SKM-1 treated with dmso at 0.1 percent for 144 hours (cell line): ENCODE data around the gene ZNF683.
A peak's percentile ranks its signal among the peaks of the same experiment; 100 is the strongest.

Experiments
- DNase-seq: peaks from one replicate; lab custom pipeline; 2025; ENCODE audit not compliant: unreplicated experiment; lab: John Stamatoyannopoulos, UW

ZNF683 gene

DNA sequence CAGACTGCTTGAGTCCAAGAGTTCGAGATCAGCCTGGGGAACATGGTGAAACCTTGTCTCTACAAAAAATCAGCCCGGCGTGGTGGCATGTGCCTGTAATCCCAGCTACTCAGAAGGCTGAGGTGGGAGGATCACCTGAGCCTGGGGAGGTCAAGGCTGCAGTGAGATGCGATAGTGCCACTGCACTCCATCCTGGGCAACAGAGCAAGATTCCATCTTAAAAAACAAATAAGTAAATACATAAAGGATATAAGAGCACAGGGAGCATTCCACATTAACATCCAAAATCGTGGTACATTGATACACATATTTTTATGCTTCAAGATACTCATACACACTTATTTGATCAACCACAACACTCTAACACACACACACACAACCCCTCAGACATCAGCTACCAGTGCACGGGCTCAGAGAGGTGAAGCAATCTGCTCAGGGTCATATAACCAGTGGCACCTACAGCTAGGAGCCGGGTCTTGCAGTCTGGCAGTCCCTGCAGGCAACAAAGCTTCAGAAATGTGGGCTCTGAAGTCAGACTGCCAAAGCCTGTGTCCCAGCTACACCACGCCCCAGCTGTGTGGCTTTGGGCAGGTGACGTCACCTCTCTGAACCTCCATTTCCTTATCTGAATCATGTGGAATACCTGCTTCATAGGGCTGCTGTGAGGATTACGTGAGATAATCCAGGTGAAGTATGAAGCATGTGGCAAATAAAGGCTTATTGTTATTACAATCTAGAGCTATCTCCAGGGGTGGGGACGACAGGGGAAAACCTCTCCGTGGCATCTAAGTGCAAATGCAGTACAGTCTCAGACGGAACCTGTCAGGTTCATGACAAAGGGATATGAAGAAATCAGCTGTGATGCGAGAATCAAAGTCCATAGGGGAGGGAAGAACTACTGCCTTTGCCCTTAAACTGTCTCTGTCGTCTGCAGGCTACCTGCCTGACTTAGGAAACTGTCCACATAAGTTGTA lies 13.9 kb downstream of the ZNF683 start:
- no peak for DNase-seq

DNA sequence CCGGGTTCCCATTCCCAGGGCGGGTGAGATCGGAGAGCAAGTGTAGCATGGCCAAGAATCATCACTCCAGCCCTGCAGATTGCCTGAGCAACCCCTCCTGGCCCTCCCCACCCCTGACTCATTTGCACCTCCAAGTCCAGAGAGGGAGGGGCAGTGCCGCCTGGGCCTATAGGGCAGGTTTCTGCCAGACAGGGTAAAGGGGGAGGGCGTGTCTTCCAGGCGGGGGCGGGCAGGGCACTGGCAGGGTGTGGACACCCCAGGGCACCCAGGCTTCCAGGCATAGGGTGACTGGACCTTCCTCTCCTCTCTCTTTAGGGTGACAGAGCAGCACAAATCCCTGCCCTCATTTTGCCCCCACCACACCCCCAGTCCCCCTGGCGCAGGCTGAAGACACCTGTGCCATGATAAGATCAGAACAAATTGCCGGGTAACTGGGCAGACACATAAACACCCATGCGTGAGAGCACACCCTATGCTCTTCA lies 15.4 kb downstream of the ZNF683 start:
- no peak for DNase-seq

DNA sequence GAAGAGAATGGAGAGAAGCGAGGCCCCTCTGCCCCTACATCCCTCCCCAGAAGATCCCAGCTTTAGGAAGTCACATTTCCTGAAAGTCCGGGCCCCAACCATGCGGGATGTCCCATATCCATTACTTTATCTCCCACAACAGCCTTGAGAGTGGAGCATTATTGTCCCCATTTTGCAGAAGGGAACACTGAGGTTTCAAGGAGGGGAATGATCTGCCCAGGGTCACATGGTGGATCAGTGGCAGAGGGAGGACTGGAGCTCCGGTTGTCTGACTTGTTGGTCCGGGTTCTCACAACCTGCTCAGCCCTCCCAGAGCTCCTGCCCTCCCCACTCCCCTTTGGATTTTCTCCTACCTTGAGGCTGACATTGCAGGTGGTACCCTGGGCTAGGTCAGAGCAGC lies 16.4 kb downstream of the ZNF683 start:
- no peak for DNase-seq

DNA sequence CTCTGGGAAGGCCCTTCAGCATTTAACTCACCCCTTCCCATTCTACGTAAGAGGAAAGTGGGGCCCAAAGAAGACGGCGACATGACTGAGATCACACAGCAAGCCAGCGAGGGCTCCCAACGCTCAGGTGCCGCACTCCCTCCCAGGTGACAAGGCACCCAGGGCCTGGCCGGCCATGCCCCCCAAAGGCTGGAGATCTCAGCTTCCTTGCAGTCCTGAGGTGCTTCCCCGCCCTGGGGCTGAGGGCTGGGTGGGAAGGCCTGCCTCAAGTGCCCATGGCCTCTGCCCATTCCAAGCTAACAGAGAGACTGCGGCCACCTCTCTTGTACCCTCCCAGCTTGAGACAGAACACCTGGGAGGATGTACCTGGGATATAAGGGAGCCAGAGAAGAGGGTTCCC lies 17.6 kb downstream of the ZNF683 start:
- no peak for DNase-seq

DNA sequence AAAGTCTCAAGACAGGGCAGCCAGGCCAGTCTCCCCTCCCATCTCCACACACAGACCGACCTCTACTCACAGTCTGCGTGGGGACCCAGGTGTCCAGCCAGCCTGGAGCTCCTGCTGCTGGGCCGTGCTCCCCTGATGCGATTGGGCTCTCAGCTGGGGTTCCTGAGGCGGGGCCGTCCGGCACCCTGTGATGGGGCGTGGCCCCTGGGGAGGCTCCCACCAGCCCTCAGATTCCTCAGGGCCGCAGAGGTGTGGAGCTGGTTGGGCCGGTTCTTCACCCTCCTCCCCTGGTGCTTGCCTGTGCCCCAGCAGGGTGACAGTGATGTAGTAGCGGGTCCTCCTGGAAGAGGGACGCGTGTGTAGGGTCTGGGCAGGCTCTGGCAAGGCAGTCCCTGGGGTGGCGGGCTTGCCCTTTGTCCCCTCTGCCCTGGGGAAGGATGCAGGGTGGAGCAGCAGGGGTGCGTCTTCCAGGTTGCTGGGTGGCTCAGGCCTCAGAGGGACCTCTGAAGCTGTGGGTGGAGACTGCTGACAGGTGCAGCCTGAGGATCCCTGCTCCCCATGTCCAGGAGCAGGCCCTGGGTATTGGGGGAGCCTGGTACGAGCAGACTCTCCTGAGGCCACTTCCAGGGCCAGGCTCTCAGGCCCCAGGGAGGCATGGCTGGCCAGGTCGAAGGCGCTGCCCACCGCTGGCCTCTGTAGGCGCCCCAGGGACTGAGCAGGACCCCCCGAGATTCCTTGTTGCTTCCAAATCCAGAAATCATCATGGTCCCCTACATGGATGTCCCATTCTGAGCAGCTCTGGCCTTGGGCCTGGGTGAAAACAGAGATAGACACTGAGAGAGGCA lies 18.4 kb downstream of the ZNF683 start, which contains the start of gene CRYBG2:
Gene CRYBG2 (minus strand): TSS at position 155 of the 845 bp plus-strand sequence. CDS start 7,473 bp downstream, outside the sequence.
- no peak for DNase-seq

DNA sequence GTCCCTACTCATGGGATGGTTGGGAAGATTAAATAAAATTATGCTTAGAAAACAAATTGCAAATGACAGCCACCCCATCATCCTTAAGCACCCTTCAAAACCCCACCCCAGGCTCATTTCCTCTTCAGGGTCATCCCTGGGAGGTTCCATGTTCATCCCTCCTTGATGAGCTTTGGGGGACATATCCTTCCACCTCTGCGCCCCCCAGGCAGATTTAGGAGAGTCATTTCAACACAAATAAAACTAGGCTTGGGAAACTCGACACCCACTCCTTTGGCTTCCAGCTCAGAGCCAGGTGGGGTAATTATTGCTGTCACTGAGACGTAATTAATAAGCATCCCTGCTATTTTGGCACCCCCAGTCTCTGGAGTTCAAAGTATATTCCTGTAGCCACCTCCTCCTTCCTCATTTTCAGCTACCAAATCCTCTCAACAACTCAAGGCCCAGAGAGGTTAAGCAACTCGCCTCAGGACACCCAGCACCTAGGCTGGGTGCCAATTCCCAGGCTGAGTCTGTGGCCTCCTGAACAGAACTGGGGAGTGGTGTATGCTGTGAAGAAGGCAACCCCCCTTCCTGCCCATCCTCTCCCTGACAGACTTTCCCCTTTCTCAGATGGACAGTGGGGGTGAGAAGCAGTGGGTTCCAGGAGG lies 19.2 kb downstream of the ZNF683 start:
- DNase-seq: no peak

DNA sequence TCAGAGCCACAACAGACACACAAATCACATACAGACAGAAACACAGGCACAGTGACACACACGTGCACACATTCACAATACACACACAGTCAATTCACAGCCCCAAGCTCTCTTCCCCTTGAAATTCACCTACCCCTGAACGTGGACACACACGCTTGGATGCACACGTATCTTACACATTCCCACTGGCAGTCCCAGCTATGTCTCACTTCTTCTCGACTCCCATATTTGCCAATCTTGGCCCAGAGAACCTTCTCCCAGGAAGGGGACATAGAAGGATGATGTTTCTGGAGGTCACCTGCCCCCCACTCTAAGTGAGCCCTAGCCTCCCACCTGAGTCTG lies 20.2 kb downstream of the ZNF683 start:
- no peak for DNase-seq

DNA sequence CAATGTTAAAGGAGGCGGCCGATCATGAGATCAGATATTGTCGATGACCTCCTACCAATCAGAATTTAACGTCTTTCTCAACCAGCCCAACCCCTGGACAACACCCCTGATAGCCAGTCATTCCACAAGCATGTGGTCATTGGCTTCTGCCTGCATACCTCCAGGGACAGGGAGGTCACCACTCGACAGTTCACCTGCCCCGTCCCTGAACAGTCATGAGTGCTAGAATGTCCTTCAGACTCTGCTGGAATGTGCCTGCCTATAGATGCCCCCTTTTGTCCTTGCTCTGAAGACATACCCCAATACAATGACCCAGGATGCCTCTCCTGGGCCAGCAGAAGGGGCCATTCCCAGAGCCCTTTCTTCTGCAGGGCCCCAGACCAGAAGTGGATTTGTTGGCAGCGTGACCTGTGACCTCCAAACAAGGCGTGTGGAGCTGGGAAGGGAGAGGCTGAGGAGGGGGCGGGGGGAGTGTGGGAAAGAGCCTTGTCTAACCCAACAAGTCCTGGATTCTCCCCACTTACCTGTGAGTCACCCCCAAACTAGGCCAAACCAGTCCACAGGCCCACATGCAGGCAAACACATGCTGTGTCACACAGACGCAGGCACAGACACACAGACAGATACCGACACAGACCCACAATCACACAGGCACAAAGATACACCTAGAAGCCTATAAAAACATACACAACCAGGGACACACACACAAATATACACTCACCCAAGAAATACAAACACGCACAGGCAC lies 20.8 kb downstream of the ZNF683 start:
- no peak for DNase-seq

DNA sequence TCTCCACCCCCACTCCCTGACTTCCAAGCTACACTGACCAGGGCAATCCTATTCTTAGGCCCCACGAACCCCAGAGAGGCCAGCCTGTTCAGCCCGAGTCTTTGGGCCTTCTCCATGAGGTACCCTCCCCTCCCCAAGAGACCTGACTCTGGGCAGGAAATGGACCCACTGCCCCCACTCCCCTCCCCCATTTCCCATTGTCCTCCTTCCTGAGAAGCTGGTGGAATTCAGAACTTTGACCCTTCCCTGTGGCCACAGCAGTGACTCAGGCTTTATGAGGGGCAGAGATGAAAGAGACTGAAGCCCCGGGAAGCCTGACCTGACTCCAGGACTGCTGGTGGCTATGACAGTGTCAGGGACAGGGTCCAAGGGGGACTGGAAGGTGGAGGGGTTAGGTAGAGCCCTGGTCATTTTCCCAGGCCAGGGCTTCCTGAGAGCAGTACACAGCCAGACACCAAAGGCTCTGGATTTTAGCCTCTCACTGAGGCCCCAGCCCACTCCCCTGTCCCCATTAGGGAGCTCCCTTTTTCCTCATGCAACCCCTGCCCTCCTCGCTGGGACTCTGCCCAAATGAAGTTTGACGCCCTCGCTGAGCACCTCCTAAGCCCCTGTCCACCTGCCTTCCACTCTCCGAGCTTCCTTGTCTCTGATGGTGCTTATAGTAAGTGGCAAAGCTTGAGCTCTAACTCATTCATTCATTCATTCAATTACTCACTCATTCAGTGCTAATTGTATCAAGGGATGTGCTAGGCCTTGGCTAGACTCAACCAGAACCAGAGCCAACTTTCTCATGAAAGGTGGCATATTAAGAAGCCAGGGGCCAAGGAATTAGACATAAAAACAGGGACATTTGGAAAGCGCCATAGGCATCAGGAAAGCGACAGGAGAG lies 21.6 kb downstream of the ZNF683 start:
- DNase-seq: no peak

DNA sequence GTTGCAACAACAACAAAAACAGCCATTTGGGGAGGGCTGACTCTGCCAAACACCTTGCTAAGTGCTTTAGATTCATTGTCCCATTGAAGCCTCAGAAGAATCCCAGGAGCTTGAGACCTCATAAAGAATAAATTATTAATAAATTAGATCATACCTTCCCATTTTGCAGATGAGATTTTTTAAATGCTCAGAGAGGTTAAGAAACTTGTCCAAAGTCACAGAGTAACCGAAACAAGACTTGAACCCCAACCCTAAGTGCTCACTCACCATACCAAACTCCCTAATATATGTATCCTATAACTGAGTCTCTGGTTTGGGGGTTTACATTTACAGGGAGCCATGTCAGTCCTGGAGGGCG lies 22.2 kb downstream of the ZNF683 start:
- no peak for DNase-seq

DNA sequence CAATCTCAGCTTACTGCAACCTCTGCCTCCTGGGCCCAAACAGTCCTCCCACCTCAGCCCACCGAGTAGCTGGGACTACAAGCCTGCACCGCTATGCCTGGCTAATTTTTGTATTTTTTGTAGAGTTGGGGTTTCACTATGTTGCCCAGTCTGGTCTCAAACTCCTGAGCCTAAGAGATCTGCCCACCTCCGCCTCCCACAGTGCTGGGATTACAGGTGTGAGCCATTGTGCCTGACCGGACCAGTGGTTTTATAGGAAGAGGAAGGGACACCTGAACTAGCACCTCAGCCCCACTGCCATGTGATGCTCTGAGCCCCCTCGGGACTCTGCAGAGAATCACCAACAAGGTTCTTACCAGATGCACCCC lies 22.7 kb downstream of the ZNF683 start:
- no peak for DNase-seq

DNA sequence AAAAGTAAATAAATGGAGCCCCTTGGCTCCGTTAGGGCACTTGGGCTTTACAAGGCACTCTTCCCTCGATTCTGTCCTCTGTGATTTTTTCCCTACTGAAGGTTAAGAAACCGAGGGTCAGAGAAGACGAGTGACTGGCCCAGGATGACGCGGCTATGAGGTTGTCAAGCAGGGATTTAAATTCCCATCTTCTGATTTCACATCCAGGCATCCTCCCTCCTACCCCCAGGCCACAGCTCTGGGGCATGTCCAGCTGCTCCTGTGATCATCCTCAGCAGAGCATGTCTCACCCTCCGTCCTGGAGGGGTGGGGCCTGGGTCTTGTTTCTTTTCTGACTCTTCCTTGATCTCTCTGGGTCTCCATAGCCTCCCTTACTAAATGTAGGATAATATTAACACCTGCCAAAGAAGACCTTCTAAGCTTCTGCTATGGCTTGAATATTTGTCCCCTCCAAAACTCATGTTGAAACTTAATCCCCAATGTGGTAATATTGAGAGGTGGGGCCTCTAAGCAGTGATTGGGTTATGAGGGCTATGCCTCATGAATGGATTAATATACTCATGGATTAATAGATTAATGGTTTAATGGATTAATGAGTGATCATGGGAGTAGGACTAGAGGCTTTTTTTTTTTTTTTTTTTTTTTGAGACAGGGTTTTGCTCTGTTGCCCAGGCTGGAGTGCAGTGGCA lies 23.2 kb downstream of the ZNF683 start:
- no peak for DNase-seq

DNA sequence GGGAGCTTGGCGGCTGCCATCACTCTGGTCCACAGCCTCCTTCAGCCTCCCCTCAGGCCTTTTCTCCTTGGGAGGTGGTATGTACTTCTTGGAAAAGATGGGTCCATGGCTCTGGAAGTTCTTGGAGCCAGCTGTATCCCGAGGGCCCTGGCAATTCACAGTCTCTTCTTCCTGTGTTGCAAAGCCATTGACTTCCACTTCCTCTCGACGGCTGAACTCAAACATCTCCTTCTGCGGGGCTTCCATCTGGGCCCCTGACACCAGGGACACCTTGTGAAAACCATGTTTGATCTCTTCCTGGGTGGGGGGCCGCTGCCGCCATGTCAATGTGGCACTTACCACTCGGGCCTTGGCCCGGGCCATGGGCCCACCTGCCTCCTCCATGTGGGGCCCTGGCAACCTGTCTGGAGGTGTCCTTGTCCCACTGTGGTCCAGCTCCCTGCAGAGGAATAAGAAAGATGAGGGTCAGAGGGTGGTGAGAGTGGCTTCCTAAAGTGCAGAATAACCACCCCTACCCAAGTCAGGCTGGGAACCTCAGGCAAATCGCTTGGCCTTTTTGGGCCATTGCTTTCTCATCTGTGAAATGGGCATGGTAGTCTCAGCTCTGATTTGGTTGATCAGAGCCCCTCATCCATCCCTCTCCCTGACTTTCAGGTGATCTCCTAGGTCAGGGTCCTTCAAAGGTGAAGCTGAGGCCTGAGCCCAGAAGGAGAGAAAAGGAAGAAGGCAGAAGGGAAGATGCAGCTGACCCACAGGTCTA lies 26.1 kb downstream of the ZNF683 start:
- DNase-seq: peak; percentile 4

DNA sequence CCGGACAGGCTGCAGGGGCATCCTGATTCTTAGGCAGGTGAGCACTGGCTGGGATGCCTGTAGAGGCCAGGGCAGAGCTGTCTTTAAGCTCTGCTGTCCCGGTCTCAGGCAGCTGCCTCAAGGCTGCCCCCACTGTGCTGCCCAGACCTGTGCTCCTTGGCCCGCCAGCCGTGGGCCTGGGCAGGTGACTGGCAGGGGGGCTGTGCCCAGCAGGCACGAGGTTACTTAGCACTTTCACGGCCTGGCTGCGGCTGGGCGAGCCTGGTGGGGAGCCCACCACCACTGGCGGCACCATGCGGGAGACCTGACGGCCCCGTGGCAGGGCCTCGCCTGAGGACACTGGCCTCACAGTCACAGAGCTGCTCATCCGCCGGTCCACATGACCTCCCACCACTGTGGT lies 26.8 kb downstream of the ZNF683 start:
- DNase-seq: no peak

DNA sequence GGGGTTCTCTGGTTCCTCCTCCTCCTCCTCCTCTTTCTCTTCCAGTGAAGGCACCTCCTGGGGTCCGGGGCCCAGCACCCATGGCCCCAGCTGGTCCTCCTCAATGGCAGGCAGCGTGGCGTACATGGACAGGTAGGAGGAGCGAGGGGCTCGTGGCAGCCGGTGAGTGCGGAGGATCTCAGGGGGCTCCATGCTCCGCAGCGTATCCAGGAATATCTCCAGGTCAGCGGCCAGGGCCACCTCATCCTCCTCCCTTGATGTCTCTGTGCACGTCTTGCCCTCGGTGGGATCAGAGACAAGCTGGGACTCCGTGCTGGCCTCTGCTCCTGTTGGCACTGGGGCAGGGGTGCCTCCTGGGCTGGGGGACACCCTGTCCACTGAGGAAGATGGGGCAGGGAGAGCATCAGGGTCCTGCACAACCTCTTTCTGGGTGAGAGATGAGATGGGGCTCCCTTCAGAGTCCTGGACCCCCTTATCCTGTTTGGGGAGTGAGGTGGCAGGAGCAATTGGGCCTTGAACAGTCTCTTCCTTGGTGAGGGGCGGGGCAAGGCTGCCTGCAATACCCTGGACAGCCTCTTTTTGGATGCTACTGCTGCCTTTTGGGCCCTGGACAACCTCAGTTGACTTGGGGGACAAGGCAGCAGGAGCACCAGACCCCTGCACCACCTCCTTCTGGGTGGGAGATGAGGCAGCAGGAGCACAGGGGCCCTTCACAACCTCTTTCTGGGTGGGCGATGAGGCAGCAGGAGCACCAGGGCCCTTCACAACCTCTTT lies 28.2 kb downstream of the ZNF683 start:
- DNase-seq: no peak

DNA sequence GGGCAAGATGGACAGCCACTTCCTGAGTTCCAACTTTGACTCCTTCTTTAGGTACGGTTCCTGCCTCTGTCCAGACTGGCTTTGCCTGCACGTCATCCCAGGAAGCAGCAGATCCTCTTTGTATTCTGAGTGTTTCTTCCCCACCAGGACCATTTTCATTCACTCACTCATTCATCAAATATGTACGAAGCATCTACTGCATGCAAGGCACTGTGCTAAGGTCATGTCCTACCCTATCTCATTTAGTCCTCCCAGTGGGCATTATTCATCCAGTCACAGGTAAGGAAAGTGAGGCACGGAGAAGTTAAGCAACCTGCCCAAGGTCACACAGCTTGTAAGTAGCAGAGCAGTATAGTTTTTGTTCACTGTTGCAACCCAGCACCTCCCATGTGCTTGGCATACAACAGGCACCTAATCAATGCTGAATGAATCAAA lies 32.5 kb downstream of the ZNF683 start:
- DNase-seq: no peak

DNA sequence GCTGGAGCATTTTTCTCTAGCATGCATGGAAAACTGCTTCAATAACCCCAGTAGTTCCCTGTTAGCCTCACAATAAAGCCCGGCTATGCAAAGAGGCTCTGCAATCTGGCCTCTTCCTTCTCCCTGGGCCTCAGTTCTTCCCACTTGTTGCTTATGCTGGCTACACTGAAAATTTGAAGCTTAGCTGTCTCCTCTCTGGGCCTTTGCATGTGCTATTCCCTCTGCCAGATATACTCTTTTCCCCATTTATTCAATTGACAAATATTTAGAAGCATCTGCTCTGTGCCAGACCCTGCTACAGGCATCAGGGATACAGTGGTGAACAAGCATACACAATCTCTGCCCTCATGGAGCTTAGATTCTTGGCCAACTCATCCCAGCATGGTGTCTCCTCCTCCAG lies 33.9 kb downstream of the ZNF683 start:
- no peak for DNase-seq

DNA sequence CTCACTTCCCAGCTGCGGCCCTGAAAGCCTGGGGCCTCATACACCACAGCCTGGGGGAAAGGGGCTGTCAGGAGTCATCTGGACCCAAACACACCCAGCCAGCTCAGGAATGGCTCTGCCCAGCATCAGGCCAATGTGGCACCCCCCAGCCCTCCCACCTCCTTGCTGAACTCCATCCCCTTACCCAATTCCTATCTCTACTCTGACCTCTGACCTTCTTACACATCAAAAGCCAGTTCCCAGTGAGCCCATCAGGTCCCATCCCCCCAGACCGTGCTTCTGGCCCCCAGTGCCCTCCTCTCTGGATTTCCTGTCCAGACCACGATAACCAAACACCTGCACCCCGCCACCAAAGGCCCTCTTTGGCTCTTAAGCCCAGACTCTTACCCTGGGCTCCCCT lies 34.9 kb downstream of the ZNF683 start:
- no peak for DNase-seq
